ENCODE measurements around the gene R3HCC1L.

Gene R3HCC1L

GRCh38 chr10:98286419-98286818 is 152.0 kb downstream of the R3HCC1L start:
- TF ChIP-seq ZC3H10 (CRISPR knock-in tag; IDR thresholded peaks at IDR 0.05) = no peak
- TF ChIP-seq TCF4 (CRISPR knock-in tag; IDR thresholded peaks at IDR 0.05; ENCODE audit: borderline replicate concordance) = no peak
- no peak for TF ChIP-seq ZNF565 (CRISPR knock-in tag; conservative IDR thresholded peaks at IDR 0.05; ENCODE audit: low read depth)
- TF ChIP-seq ZFP30 (CRISPR knock-in tag; IDR thresholded peaks at IDR 0.05) = no peak
- TF ChIP-seq ZFP3 (CRISPR knock-in tag; IDR thresholded peaks at IDR 0.05) = no peak
- TF ChIP-seq TSHZ2 (CRISPR knock-in tag; IDR thresholded peaks at IDR 0.05) = no peak
- no peak for TF ChIP-seq CSDC2 (CRISPR knock-in tag; IDR thresholded peaks at IDR 0.05)
- no peak for TF ChIP-seq POU6F1 (CRISPR knock-in tag; IDR thresholded peaks at IDR 0.05; ENCODE audit: borderline replicate concordance, low read depth)
- no peak for ATAC-seq

- TF ChIP-seq BACH2 (CRISPR knock-in tag; IDR thresholded peaks at IDR 0.05; ENCODE audit: borderline replicate concordance) (no peak), ARNTL (CRISPR knock-in tag; IDR thresholded peaks at IDR 0.05; ENCODE audit: borderline replicate concordance, low read depth) (no peak), ZFP30 (CRISPR knock-in tag; IDR thresholded peaks at IDR 0.05) (no peak), CSDC2 (CRISPR knock-in tag; IDR thresholded peaks at IDR 0.05) (no peak), ZNF70 (CRISPR knock-in tag; IDR thresholded peaks at IDR 0.05) (no peak), ZC3H10 (CRISPR knock-in tag; IDR thresholded peaks at IDR 0.05) (no peak), OSR1 (CRISPR knock-in tag; IDR thresholded peaks at IDR 0.05) (no peak), POU6F1 (CRISPR knock-in tag; IDR thresholded peaks at IDR 0.05; ENCODE audit: borderline replicate concordance, low read depth) (no peak), ISL1 (CRISPR knock-in tag; IDR thresholded peaks at IDR 0.05) (no peak)
- ATAC-seq = no peak
Measured at GRCh38 chr10:98287321-98287720, 152.9 kb downstream of the R3HCC1L start.

GRCh38 chr10:98289802-98290209 is 155.3 kb downstream of the R3HCC1L start:
- ATAC-seq = no peak
- TF ChIP-seq ZNF8 (CRISPR knock-in tag; IDR thresholded peaks at IDR 0.05) (no peak), TSHZ2 (CRISPR knock-in tag; IDR thresholded peaks at IDR 0.05) (no peak), TCF4 (CRISPR knock-in tag; IDR thresholded peaks at IDR 0.05; ENCODE audit: borderline replicate concordance) (no peak), RARB (CRISPR knock-in tag; IDR thresholded peaks at IDR 0.05) (no peak), GLIS3 (CRISPR knock-in tag; IDR thresholded peaks at IDR 0.05) (no peak), ZNF70 (CRISPR knock-in tag; IDR thresholded peaks at IDR 0.05) (no peak), OSR1 (CRISPR knock-in tag; IDR thresholded peaks at IDR 0.05) (no peak), POU6F1 (CRISPR knock-in tag; IDR thresholded peaks at IDR 0.05; ENCODE audit: borderline replicate concordance, low read depth) (no peak), ZFP3 (CRISPR knock-in tag; IDR thresholded peaks at IDR 0.05) (no peak), ESRRG (CRISPR knock-in tag; IDR thresholded peaks at IDR 0.05) (no peak), CSRNP3 (CRISPR knock-in tag; IDR thresholded peaks at IDR 0.05) (no peak)
